A549 treated with GW870086 at 1 μM for 4 hours (cell line): ENCODE data around the gene NRIP2. TPM values are rescaled to one million over a fixed set of nuclear protein-coding genes. Genes with fewer than 3 reads are reported as not detected.

Source experiments
- total RNA-seq: library from RNA; stranded (reverse); fragments of 200-300 nt; extraction: Qiagen RNA extraction; gene quantifications from 5 replicates; pipeline ENCODE4 v1.2.3, GENCODE V29; 2022; ENCODE audit warnings: low read depth

NRIP2 gene, protein sequence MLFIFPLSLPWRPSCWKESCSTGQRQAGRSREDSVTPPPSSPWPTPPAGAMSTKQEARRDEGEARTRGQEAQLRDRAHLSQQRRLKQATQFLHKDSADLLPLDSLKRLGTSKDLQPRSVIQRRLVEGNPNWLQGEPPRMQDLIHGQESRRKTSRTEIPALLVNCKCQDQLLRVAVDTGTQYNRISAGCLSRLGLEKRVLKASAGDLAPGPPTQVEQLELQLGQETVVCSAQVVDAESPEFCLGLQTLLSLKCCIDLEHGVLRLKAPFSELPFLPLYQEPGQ
- not detected in 5 replicates for total RNA-seq

DNA sequence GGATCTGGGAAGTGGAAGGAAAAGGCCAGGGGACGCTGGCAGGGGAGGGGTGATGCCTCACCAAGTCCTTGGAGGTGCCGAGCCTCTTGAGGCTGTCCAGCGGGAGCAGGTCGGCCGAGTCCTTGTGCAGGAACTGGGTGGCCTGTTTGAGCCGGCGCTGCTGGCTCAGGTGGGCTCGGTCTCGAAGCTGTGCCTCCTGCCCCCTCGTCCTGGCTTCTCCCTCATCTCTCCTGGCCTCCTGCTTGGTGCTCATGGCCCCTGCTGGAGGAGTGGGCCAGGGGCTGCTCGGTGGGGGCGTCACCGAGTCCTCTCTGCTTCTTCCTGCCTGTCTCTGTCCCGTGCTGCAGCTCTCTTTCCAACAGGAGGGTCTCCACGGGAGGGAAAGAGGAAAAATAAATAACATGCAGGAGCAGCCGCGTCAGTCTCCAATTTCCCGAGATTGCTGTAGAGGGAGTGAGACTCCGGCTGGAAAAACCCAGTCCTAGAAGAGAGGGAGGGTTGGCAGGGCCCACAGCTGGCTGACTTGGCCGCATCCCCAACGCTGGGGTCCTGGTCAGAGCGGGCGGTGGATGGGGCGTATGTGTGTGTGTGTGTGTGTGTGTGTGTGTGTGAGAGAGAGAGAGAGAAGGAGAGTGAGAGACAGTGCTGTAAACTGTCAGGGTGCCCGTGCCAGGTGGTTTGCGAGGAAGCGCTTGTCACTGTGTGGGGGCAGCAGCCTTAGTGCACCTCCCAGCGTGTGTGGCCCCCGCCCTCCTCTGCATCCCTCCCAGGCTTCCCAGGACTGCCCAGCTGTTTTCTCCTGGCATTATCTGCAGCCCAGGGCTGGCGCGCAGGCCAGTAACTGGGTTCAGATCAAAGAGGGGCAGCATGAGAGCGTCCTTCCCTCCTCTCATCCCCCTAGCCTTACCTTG lies at the start of gene NRIP2:
Gene NRIP2, minus strand, starts transcription at position 455 of the 911 bp plus-strand sequence. Its CDS starts 52 bp downstream, at position 403.

DNA sequence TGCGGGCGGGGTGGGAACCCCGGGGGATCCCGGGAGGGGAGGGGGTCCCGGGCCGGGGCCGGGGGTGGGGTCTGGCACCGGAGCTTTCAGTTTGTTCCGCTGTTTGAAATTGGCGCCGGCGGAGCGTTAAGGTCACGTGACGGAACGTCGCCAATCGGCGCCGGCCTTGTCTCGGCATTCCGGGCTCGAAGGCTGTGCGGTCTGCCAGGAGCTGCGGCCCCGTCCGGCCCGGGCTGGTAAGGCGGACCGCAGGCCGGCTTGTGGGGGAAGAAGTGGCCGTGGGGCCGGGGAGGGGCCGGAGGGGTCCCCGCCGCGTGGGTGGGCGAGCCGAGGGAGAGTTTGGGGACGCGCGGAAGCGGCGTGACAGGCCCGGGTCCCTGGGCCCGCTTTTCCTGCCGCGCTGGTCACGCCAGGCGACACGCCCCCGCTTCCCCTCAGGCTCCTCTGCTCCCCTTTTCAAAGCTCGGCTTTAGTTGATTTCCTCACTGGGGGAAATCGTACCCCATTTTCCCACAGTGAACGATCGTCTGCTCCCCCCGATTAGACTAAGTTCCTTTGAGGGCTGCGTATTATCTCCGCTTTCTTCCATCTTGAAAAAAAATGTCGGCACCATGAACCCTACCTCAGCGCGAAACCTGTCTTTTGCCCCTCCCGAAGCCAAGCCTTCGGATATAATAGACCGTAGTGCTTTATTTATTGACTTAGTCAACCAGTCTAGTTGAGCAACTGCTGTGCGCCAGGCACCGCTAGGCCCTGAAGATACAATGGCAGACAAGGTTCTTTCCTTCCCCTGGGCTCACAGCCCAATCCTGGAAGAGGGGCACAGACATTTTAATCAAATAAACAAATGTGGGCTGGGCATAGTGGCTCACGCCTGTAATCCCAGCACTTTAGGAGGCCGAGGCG lies 42.5 kb upstream of the NRIP2 start, which contains the start of the genes FOXM1 and RHNO1:
Gene FOXM1, minus strand, starts transcription at position 128 of the 906 bp plus-strand sequence. CDS start 2,696 bp downstream, outside the sequence.
Gene RHNO1, plus strand, starts transcription at position 177 of the 906 bp plus-strand sequence. CDS start 8,144 bp downstream, outside the sequence.

DNA sequence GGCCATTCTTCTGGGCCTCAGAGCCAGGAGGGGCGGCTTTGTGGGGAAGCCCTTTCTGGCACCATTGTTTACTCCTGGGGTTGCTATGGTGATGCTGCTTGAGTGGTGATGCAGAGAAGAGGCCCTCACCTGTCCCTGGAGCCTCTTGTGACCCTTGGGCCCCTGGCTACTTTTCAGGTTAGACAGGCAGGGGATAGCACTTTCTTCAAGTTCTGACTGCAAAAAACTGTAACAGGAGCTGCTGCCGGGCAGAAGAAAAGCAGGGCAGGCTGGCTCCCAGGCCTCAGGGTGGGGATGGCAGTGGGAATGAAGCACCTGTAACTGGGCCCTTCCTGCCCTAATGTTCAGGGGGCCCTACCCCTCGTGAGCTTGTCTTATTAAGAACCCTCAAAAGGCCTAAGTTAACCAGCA lies 22.2 kb upstream of the NRIP2 start, which contains the start of gene TEX52:
Gene TEX52, minus strand, starts transcription at position 19 of the 411 bp plus-strand sequence. Its CDS starts 13 bp downstream, at position 6.

GRCh38 chr12:2812290-2813213 lies 22.3 kb downstream of the NRIP2 start, which contains the start of gene ITFG2:
Gene ITFG2, plus strand, starts transcription at chr12:2812668. Its CDS starts 93 bp downstream, at chr12:2812761.

GRCh38 chr12:2794736-2795289 lies 40.0 kb downstream of the NRIP2 start, which contains the start of gene FKBP4:
Gene FKBP4, plus strand, starts transcription at chr12:2794970. Its CDS starts 170 bp downstream, at chr12:2795140.

Other genes starting within 250 kb of the NRIP2 start
- gene FKBP4, start 40.1 kb downstream of the NRIP2 start, total RNA-seq: 88.5 to 107 TPM (median 103 TPM) in 5 replicates
- 12.9 to 18.3 TPM (median 14.5 TPM) in 5 replicates for gene ITFG2, start 22.4 kb downstream of the NRIP2 start, total RNA-seq
- gene TEX52, start 22.0 kb upstream of the NRIP2 start, total RNA-seq: not detected in 5 replicates
- gene FOXM1, start 42.1 kb upstream of the NRIP2 start, total RNA-seq: 81.4 to 98.0 TPM (median 90.6 TPM) in 5 replicates
- 35.9 to 44.3 TPM (median 42.5 TPM) in 5 replicates for gene RHNO1, start 42.2 kb upstream of the NRIP2 start, total RNA-seq
- 15.9 to 20.1 TPM (median 19.3 TPM) in 5 replicates for gene TULP3, start 55.9 kb upstream of the NRIP2 start, total RNA-seq
- gene TEAD4, start 124.4 kb upstream of the NRIP2 start, total RNA-seq: 36.6 to 46.0 TPM (median 45.1 TPM) in 5 replicates
- gene TSPAN9, start 242.3 kb upstream of the NRIP2 start, total RNA-seq: 49.2 to 69.9 TPM (median 61.4 TPM) in 5 replicates